GM23338 (cell line): ENCODE data around the gene TSPAN32. TPM values are rescaled to one million over a fixed set of nuclear protein-coding genes. Genes with fewer than 3 reads are reported as not detected.

Source experiments
- ATAC-seq: fragments of 200-7000 bp; cut with Tn5 transposase; 3 replicates; pipeline ENCODE4 v1.9.1; 2020
- DNase-seq: peaks from one replicate; pipeline ENCODE4 v3.0.0-alpha.2; 2015; ENCODE audit warnings: low spot score
- H2AFZ ChIP-seq: fragments of 200-600 bp; sonication (generic); 2 replicates; pipeline ENCODE4 v1.8.0; 2016; ENCODE audit warnings: antibody characterized with exemption, mild to moderate bottlenecking, moderate library complexity
- H3F3A ChIP-seq: fragments of 200-600 bp; sonication (generic); replicated peaks from 2 replicates; pipeline ENCODE4 v1.8.0; 2017; ENCODE audit warnings: antibody characterized with exemption, mixed run types, low read depth
- H3K27ac ChIP-seq: fragments of 200-600 bp; sonication (generic); 2 replicates; pipeline ENCODE4 v1.6.1; 2016; ENCODE audit warnings: low read depth
- H3K27me3 ChIP-seq: fragments of 200-600 bp; sonication (generic); 2 replicates; pipeline ENCODE4 v1.8.0; 2016; ENCODE audit warnings: mild to moderate bottlenecking, mixed run types, moderate library complexity; ENCODE audit not compliant: insufficient read depth
- H3K36me3 ChIP-seq: fragments of 200-600 bp; sonication (generic); 2 replicates; pipeline ENCODE4 v1.8.0; 2016; ENCODE audit warnings: mild to moderate bottlenecking; ENCODE audit not compliant: insufficient read depth
- H3K4me1 ChIP-seq: fragments of 200-600 bp; sonication (generic); 2 replicates; pipeline ENCODE4 v1.8.0; 2016; ENCODE audit warnings: mild to moderate bottlenecking, moderate library complexity; ENCODE audit not compliant: insufficient read depth
- H3K4me2 ChIP-seq: fragments of 200-600 bp; sonication (generic); 2 replicates; pipeline ENCODE4 v1.7.1; 2017; ENCODE audit warnings: mixed run types
- H3K4me3 ChIP-seq: fragments of 200-600 bp; sonication (generic); 2 replicates; pipeline ENCODE4 v1.6.1; 2016; ENCODE audit warnings: mixed run types
- H3K79me2 ChIP-seq: fragments of 200-600 bp; sonication (generic); replicated peaks from 2 replicates; pipeline ENCODE4 v1.8.0; 2017; ENCODE audit warnings: mild to moderate bottlenecking; ENCODE audit not compliant: insufficient read depth
- H3K9me2 ChIP-seq: fragments of 200-600 bp; sonication (generic); 2 replicates; pipeline ENCODE4 v1.8.0; 2017; ENCODE audit not compliant: insufficient read depth
- H4K20me1 ChIP-seq: fragments of 200-600 bp; sonication (generic); replicated peaks from 2 replicates; pipeline ENCODE4 v1.8.0; 2017; ENCODE audit warnings: mild to moderate bottlenecking; ENCODE audit not compliant: insufficient read depth
- H3K27ac Mint-ChIP-seq: 2 replicates; pipeline ENCODE4 v1.8.0; 2020; ENCODE audit warnings: inconsistent platforms, mild to moderate bottlenecking, moderate library complexity, mixed read lengths
- H3K27me3 Mint-ChIP-seq: 3 replicates; pipeline ENCODE4 v1.8.0; 2022; ENCODE audit warnings: low read depth, mild to moderate bottlenecking, moderate library complexity, mixed read lengths, inconsistent platforms; ENCODE audit not compliant: insufficient read depth, poor library complexity
- H3K36me3 Mint-ChIP-seq: 3 replicates; pipeline ENCODE4 v1.8.0; 2021; ENCODE audit warnings: low read depth, mild to moderate bottlenecking, inconsistent platforms, moderate library complexity, mixed read lengths
- H3K4me1 Mint-ChIP-seq: 3 replicates; pipeline ENCODE4 v1.8.0; 2020; ENCODE audit warnings: mild to moderate bottlenecking, inconsistent platforms, mixed read lengths
- H3K4me3 Mint-ChIP-seq: 3 replicates; pipeline ENCODE4 v1.8.0; 2021; ENCODE audit warnings: moderate library complexity, mild to moderate bottlenecking, inconsistent platforms, mixed read lengths
- H3K9me3 Mint-ChIP-seq: 3 replicates; pipeline ENCODE4 v1.8.0; 2020; ENCODE audit warnings: moderate library complexity, mild to moderate bottlenecking, inconsistent platforms, mixed read lengths
- CREB1 ChIP-seq: fragments of 250-450 bp; sonication (Bioruptor Pico); IDR thresholded peaks from 2 replicates; pipeline ENCODE4 v1.5.0; 2020; ENCODE audit warnings: low read depth, mild to moderate bottlenecking, moderate library complexity
- CTCF ChIP-seq, 2 experiments: fragments of 200-600 bp in 1 of 2; sonication (generic) in 1 of 2; conservative IDR thresholded peaks; 2 replicates each; pipeline versions ENCODE4 v1.5.1 to v1.6.1; 2016 to 2017; ENCODE audit warnings: antibody characterized with exemption in 2 of 2, low read depth in 2 of 2, mild to moderate bottlenecking in 2 of 2, moderate library complexity in 1 of 2
- EZH2 ChIP-seq: fragments of 200-600 bp; sonication (generic); IDR thresholded peaks from one replicate; pipeline ENCODE4 v1.8.0; 2017; ENCODE audit warnings: antibody characterized with exemption, mild to moderate bottlenecking, low read depth; ENCODE audit not compliant: unreplicated experiment
- EZH2phosphoT487 ChIP-seq: fragments of 200-600 bp; sonication (generic); IDR thresholded peaks from one replicate; pipeline ENCODE4 v1.8.1; 2018; ENCODE audit warnings: antibody characterized with exemption; ENCODE audit not compliant: unreplicated experiment
- JUNB ChIP-seq: IDR thresholded peaks from one replicate; pipeline ENCODE4 v1.6.1; 2016; ENCODE audit warnings: antibody characterized with exemption; ENCODE audit not compliant: unreplicated experiment
- NANOG ChIP-seq: IDR thresholded peaks from 2 replicates; pipeline ENCODE4 v1.6.1; 2016; ENCODE audit warnings: antibody characterized with exemption, borderline replicate concordance
- REST ChIP-seq: IDR thresholded peaks from one replicate; pipeline ENCODE4 v1.6.1; 2018; ENCODE audit warnings: antibody characterized with exemption; ENCODE audit not compliant: unreplicated experiment
- STAT1 ChIP-seq: IDR thresholded peaks from one replicate; pipeline ENCODE4 v1.6.1; 2016; ENCODE audit warnings: antibody characterized with exemption; ENCODE audit not compliant: unreplicated experiment
- ZNF114 ChIP-seq: fragments of 250-450 bp; sonication (Bioruptor Pico); IDR thresholded peaks from 2 replicates; pipeline ENCODE4 v1.5.0; 2020; ENCODE audit warnings: mild to moderate bottlenecking, moderate library complexity
- ZNF331 ChIP-seq: fragments of 250-450 bp; sonication (Bioruptor Pico); IDR thresholded peaks from 2 replicates; pipeline ENCODE4 v1.5.0; 2020; ENCODE audit warnings: low read depth, mild to moderate bottlenecking, moderate library complexity
- polyA plus RNA-seq: library from polyadenylated mRNA; unstranded; fragments of >200 nt; fragmentation: Nextera tagmentation; extraction: Ambion mirVana; gene quantifications from 2 replicates; pipeline ENCODE4 v1.2.1, GENCODE V29; 2016
- total RNA-seq: library from RNA; depleted of rRNA; stranded (reverse); fragments of >200 nt; shearing (Covaris generic); gene quantifications from 2 replicates; pipeline ENCODE4 v1.2.3, GENCODE V29; 2014

Gene TSPAN32
- total and polyA plus RNA-seq, 2 experiments from 2014 or later, result not detected

GRCh38 chr11:2263724-2264360 is 38.0 kb upstream of the TSPAN32 start:
- no peaks in the 10 kb centered on the region for H3F3A ChIP-seq
- no peak overlapping the region for H3K4me2 ChIP-seq
- no peak for DNase-seq
- Mint-ChIP-seq H3K36me3 (no peaks in the 10 kb centered on the region), H3K9me3 (no peaks in the 10 kb centered on the region), H3K4me1 (peaks cover 11% of the 10 kb centered on the region), H3K27me3 (peaks cover 29% of the 10 kb centered on the region), H3K4me3 (no peak overlapping the region), H3K27ac (no peak overlapping the region)
- no peak for ATAC-seq
- H3K4me3 ChIP-seq, result no peak overlapping the region
- no peaks in the 10 kb centered on the region for H4K20me1 ChIP-seq
- no peaks in the 10 kb centered on the region for H3K36me3 ChIP-seq
- no peak overlapping the region for H3K27ac ChIP-seq
- H3K79me2 ChIP-seq, result no peaks in the 10 kb centered on the region
- H2AFZ ChIP-seq, result no peak overlapping the region
- no peaks in the 10 kb centered on the region for H3K9me2 ChIP-seq
- H3K4me1 ChIP-seq, result peaks cover 6% of the 10 kb centered on the region
- peaks cover 18% of the 10 kb centered on the region for H3K27me3 ChIP-seq
- TF ChIP-seq STAT1, result no peak

GRCh38 chr11:2264366-2265053 is 37.3 kb upstream of the TSPAN32 start:
- DNase-seq (no peak), ATAC-seq (no peak)
- peaks cover 28% of the 10 kb centered on the region for H3K27me3 Mint-ChIP-seq
- no peaks in the 10 kb centered on the region for H3K9me3 Mint-ChIP-seq
- H3K4me3 ChIP-seq, result no peak overlapping the region
- no peak overlapping the region for H3K27ac ChIP-seq
- H4K20me1 ChIP-seq, result no peaks in the 10 kb centered on the region
- no peak overlapping the region for H2AFZ ChIP-seq
- no peaks in the 10 kb centered on the region for H3K79me2 ChIP-seq
- no peak overlapping the region for H3K4me2 ChIP-seq
- H3F3A ChIP-seq, result no peaks in the 10 kb centered on the region
- no peaks in the 10 kb centered on the region for H3K36me3 ChIP-seq
- no peaks in the 10 kb centered on the region for H3K36me3 Mint-ChIP-seq
- H3K4me1 Mint-ChIP-seq, result peaks cover 11% of the 10 kb centered on the region
- no peak overlapping the region for H3K4me3 Mint-ChIP-seq
- no peak overlapping the region for H3K27ac Mint-ChIP-seq
- no peaks in the 10 kb centered on the region for H3K9me2 ChIP-seq
- peaks cover 25% of the 10 kb centered on the region for H3K27me3 ChIP-seq
- TF ChIP-seq STAT1, result no peak
- TF ChIP-seq JUNB, result no peak
- TF ChIP-seq EZH2, result no peak
- TF ChIP-seq REST, result no peak
- TF ChIP-seq NANOG, result no peak
- no peak for TF ChIP-seq ZNF331 (CRISPR knock-in tag)
- no peak for TF ChIP-seq CTCF (conservative IDR thresholded peaks at IDR 0.05; ENCODE audit: low read depth in 2 of 2)
- TF ChIP-seq EZH2phosphoT487, result no peak
- TF ChIP-seq ZNF114 (CRISPR knock-in tag), result no peak
- no peak for TF ChIP-seq CREB1 (CRISPR knock-in tag)
- H3K4me1 ChIP-seq, result peaks cover 6% of the 10 kb centered on the region
